C4-2B (cell line): ENCODE data around the gene MOB3B.

Source experiments
- H3K27ac ChIP-seq: fragments of 450-650 bp; 2 replicates; pipeline ENCODE4 v1.5.1; 2017
- ZFX ChIP-seq: fragments of 450-650 bp; IDR thresholded peaks from 2 replicates; pipeline ENCODE4 v1.6.1; 2017
- TF ChIP-seq, protein P1 (sequence below): fragments of 450-650 bp; conservative IDR thresholded peaks from 2 replicates; pipeline ENCODE4 v1.5.1; 2017; ENCODE audit warnings: mild to moderate bottlenecking

MOB3B gene

DNA sequence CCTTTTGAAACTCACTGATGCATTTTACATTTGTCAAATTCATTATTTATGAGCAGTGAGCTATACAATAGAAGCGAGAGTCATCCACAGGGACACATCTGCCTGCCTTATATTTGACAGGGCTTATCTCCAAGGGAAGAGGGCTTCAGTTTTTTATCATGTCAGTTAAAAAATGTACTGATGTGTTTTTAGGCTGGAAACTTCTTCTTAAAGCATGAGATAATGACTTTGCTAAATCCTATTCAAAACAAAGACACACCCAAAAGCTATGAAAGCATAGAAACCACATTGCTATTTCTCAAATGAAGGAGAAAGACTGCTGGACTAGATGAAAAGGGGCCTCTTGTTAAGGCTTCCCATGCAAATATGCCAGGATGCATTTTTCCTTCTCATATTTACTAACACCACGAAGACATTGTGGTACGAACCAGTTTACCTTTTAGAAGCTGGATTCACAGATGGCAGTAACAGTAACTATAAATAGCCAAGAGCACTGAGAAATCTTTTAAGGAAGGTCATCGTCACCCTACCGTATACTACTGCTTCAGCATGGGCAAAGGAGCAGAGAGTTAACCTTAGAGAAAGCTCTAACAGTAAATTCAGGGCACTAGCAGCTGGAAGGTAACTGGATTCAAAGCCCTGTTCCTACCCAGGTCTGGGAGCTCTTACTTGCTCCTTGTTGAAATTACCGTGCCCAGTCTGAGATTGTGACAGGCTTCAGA lies 91.8 kb downstream of the MOB3B start:
- TF ChIP-seq ZFX = no peak
- TF ChIP-seq, protein P1, sequence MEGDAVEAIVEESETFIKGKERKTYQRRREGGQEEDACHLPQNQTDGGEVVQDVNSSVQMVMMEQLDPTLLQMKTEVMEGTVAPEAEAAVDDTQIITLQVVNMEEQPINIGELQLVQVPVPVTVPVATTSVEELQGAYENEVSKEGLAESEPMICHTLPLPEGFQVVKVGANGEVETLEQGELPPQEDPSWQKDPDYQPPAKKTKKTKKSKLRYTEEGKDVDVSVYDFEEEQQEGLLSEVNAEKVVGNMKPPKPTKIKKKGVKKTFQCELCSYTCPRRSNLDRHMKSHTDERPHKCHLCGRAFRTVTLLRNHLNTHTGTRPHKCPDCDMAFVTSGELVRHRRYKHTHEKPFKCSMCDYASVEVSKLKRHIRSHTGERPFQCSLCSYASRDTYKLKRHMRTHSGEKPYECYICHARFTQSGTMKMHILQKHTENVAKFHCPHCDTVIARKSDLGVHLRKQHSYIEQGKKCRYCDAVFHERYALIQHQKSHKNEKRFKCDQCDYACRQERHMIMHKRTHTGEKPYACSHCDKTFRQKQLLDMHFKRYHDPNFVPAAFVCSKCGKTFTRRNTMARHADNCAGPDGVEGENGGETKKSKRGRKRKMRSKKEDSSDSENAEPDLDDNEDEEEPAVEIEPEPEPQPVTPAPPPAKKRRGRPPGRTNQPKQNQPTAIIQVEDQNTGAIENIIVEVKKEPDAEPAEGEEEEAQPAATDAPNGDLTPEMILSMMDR = no peak
- H3K27ac ChIP-seq = no peak overlapping the region

DNA sequence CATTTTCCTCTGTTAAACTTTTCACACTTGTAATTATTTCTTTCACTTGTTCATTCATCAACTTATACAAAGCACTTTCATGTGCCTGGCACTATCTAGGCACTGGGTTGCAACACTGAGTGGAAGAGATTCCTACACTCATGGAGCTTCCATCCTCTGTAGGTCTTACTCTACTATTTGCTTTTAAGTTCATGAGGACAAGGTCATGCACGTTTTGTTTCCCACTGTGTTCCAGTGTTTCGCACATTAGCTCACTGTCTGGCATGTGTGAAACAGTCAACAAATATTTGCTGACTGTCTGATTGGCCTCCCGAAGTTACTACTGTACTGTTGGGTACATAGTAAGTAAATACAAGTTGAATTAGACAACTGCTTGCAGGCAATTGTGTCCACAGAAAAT lies 93.4 kb downstream of the MOB3B start:
- no peak overlapping the region for H3K27ac ChIP-seq
- TF ChIP-seq, protein P1 = no peak
- no peak for TF ChIP-seq ZFX

DNA sequence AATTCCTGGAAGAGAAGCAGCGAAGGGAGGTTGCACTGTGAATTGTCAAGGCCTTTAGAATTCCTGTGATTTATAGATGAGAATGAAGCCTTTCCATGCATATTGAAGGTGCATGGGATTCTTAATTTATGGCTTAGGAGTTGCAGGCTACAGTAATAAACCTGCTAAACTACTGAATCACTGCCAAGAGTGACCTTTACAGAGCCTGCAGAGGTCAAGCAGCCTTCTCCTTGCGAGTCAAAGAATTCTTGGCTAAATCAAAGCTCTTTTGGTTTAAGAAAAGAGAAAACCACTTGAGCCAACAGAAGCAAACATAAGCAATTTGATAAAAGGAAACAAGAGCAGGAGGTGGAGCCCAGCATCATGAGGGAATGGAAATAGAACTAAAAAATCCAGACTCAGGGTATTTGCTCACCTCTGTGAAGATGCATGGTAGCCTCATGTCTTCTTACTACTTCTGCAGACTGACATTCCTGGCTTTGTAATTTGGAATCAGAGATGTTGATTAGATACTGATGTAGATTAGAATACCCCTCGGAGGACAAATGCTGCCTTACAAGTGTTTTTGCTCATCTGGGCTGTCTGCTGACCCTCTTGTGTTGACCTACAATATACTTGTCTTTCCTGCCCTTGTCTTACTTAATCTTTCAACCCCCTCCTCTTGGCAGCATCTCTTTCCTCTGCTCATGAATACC lies 95.8 kb downstream of the MOB3B start:
- no peak overlapping the region for H3K27ac ChIP-seq
- TF ChIP-seq, protein P1 = no peak
- no peak for TF ChIP-seq ZFX

DNA sequence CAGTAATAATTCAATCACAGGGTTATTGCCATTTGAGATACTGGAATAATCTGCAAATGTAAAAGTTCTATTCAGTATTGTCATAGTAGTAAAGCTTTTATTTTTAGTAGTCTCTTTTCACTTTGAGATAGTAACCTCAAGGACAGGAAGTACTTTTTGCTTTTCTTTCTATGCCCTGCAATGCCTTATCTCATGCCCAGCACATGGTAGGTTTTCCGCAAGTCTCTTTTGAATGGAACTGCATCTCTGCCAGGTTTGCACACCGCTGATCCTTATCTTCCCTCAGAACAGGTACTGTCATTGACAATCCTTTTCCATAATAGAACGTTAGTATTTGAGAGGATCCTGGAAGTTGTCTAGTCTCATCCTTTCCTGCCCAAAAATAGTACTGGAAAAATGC lies 97.3 kb downstream of the MOB3B start:
- no peak overlapping the region for H3K27ac ChIP-seq
- TF ChIP-seq, protein P1 = no peak
- no peak for TF ChIP-seq ZFX

DNA sequence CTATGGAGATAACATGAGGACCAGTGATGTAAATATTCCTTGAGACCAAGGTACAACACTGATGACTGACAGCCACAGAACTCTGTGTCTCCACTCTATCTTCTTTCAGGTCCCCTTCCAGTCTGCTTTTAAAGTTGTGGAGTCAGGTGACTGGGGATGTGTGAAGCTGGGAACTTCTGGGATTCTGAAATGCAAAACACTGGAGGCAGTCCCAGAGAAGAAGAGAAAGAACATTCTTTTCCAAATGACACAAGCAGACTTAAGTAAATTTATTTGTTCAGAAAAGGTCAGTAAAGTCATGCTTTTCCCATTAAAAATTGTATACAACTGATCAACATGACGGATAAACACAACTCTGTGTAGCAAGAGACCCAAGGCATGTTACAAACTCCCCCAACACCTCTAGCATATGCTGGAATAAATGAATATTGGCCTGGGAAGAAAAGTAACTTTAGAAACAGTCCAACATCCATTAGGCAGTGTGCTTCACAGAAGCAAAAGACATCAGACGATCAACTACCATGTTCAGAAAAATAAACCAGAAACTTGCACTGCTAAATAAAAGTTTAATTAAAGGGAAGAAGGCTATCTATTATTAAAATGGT lies 98.0 kb downstream of the MOB3B start:
- no peak overlapping the region for H3K27ac ChIP-seq
- TF ChIP-seq, protein P1 = no peak
- TF ChIP-seq ZFX = no peak

DNA sequence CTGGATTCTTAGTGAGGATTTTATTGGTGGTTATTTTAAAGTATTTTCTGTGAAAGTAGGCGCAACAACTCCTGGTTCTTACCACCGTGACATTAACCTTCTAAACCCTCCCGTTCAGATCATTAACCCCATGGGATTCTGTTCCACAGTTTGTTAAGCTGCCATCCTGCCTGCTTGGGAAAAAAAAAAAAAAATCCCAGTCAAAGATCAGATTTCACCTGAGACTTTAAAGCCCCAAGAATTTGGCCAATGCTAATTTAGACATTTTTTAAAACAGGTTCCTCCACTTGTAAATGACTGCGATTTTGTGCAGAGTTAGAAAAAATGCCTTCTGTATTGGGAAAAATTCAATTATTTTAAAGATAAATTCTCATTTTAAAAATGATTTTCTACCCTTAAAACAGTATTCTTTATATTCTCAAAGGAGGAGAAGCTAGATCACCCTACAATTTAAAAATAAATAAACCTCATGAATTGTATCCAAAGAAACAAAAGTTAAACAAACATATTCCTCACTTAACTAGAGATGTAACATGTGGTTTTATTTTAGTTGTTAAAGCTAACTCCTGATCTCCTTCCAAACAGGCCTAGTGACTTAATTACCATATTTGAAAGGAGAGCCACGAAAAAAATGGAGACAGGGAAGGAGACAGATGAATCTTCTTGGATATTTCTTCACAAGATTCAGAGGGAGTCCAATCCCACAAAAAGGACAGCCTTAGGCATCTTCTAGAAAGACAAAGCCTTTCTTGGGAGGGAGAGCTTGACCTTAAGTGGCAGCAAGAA lies 98.7 kb downstream of the MOB3B start:
- TF ChIP-seq, protein P1 = no peak
- TF ChIP-seq ZFX = no peak
- no peak overlapping the region for H3K27ac ChIP-seq
